Measurements from ENCODE around the gene MICAL3. TPM values are rescaled to one million over a fixed set of nuclear protein-coding genes. Genes with fewer than 3 reads are reported as not detected.

The MICAL3 gene
- total RNA-seq, 1 donor from 2014 or later, result 33.6 TPM

DNA sequence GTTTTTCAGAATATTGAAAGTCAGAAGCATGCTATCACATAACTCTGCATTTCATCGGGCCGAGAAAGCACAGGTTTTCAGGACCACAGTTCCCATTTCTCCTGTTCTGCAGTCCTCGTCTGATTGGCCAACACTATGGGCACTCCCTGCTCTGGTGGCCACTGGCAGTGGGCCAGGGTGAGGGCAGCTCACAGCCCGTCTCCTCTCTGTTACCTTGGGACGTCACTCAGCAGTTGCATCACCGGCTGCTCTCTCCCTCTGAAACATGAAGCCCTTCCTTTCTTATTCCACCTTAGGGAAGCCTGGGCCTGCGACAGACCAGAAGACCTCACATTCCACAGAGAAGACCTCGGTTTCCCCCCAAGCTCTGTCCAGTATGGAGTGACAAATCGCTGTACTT, 11.4 kb upstream of the MICAL3 start:
- Mint-ChIP-seq H3K27me3 (ENCODE audit: insufficient read depth, low read depth) (peaks cover 7% of the 10 kb centered on the region), H3K4me3 (no peak overlapping the region), H3K4me1 (no peaks in the 10 kb centered on the region), H3K36me3 (no peaks in the 10 kb centered on the region), H3K27ac (no peak overlapping the region), H3K9me3 (no peaks in the 10 kb centered on the region)
- no peak overlapping the region for H3K4me3 ChIP-seq
- no peak overlapping the region for H3K27ac ChIP-seq
- no peaks in the 10 kb centered on the region for H3K4me1 ChIP-seq
- no peaks in the 10 kb centered on the region for H3K27me3 ChIP-seq
- H3K36me3 ChIP-seq, result no peaks in the 10 kb centered on the region
- H3K4me2 ChIP-seq, result no peak overlapping the region
- H4K20me1 ChIP-seq (ENCODE audit: low read depth), result no peaks in the 10 kb centered on the region
- H2AFZ ChIP-seq (replicated peaks), result no peak overlapping the region
- DNase-seq (ENCODE audit: low spot score), result no peak
- no peaks in the 10 kb centered on the region for H3K79me2 ChIP-seq (ENCODE audit: low read depth)
- TF ChIP-seq EZH2 (IDR thresholded peaks at IDR 0.05) (no peak), EZH2phosphoT487 (IDR thresholded peaks at IDR 0.05) (no peak), CTCF (IDR thresholded peaks at IDR 0.05) (no peak)
- no peaks in the 10 kb centered on the region for H3K9me3 ChIP-seq (ENCODE audit: low read depth)
- no peak overlapping the region for H3K9ac ChIP-seq
- H3F3A ChIP-seq (ENCODE audit: low read depth), result no peaks in the 10 kb centered on the region

- no peaks in the 10 kb centered on the region for H3F3A ChIP-seq (ENCODE audit: low read depth)
- no peaks in the 10 kb centered on the region for H3K79me2 ChIP-seq (ENCODE audit: low read depth)
- peaks cover 8% of the 10 kb centered on the region for H3K27me3 ChIP-seq
- H3K9me3 Mint-ChIP-seq, result no peaks in the 10 kb centered on the region
- H3K36me3 ChIP-seq, result no peaks in the 10 kb centered on the region
- no peaks in the 10 kb centered on the region for H4K20me1 ChIP-seq (ENCODE audit: low read depth)
- no peak overlapping the region for H3K27ac ChIP-seq
- no peak overlapping the region for H3K4me2 ChIP-seq
- no peaks in the 10 kb centered on the region for H3K4me1 ChIP-seq
- no peaks in the 10 kb centered on the region for H3K9me3 ChIP-seq (ENCODE audit: low read depth)
- H3K36me3 Mint-ChIP-seq, result no peaks in the 10 kb centered on the region
- DNase-seq (ENCODE audit: low spot score), result no peak
- no peak overlapping the region for H3K4me3 Mint-ChIP-seq
- TF ChIP-seq EZH2phosphoT487 (IDR thresholded peaks at IDR 0.05) (no peak), CTCF (IDR thresholded peaks at IDR 0.05) (no peak), EZH2 (IDR thresholded peaks at IDR 0.05) (no peak)
- no peaks in the 10 kb centered on the region for H3K4me1 Mint-ChIP-seq
- H3K9ac ChIP-seq, result no peak overlapping the region
- H3K27ac Mint-ChIP-seq, result no peak overlapping the region
- H2AFZ ChIP-seq (replicated peaks), result no peak overlapping the region
- peaks cover 7% of the 10 kb centered on the region for H3K27me3 Mint-ChIP-seq (ENCODE audit: insufficient read depth, low read depth)
- no peak overlapping the region for H3K4me3 ChIP-seq
Observed at GRCh38 chr22:18034076-18034475, 9.7 kb upstream of the MICAL3 start.

DNA sequence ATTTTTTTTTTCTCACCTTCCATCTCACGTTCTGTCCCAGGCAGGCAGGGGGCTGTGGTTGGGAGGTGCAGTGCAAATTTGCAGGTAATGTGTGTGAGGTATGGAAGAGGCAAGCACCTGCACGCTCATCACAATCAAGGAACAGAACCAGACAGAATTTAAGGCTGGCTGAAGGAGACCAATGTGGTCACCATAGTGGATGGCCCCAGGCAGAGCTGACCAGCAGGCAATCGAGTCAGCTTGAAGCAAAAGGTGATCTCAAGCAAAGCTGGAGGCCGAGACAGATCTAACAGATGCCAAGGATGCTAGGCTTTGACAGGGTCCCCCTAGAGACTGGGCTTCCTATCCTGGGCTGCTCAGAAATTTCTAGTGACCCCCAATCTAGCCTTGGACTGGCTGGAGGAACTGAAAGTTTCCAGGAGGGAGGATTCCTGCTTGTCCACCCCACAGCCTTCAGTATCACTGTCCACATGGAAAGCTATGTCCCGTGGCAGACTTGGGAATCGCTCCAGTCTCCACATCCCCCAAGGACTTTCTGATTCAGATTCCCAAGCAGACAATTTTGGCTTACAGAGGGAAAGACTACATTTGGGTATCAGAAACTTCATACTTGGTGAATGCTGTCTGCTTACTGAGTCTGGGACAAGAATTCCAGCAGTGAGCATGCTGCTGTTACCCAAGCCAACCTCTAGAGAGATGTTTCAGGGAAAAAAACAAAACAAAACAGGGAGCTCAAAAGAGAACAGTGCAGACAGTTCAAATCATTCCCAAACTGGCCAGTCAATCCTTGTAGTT, 9.0 kb upstream of the MICAL3 start:
- DNase-seq (ENCODE audit: low spot score), result no peak
- peaks cover 7% of the 10 kb centered on the region for H3K27me3 Mint-ChIP-seq (ENCODE audit: insufficient read depth, low read depth)
- H3K36me3 Mint-ChIP-seq, result no peaks in the 10 kb centered on the region
- TF ChIP-seq CTCF (IDR thresholded peaks at IDR 0.05) (no peak), EZH2phosphoT487 (IDR thresholded peaks at IDR 0.05) (no peak), EZH2 (IDR thresholded peaks at IDR 0.05) (no peak)
- Histone ChIP-seq H3K9me3 (ENCODE audit: low read depth) (no peaks in the 10 kb centered on the region), H3F3A (ENCODE audit: low read depth) (no peaks in the 10 kb centered on the region), H3K4me1 (no peaks in the 10 kb centered on the region), H3K9ac (no peak overlapping the region), H3K27me3 (peaks cover 13% of the 10 kb centered on the region), H3K4me3 (no peak overlapping the region), H4K20me1 (ENCODE audit: low read depth) (no peaks in the 10 kb centered on the region), H2AFZ (replicated peaks) (no peak overlapping the region), H3K4me2 (no peak overlapping the region), H3K27ac (no peak overlapping the region), H3K36me3 (no peaks in the 10 kb centered on the region), H3K79me2 (ENCODE audit: low read depth) (no peaks in the 10 kb centered on the region)
- no peaks in the 10 kb centered on the region for H3K4me1 Mint-ChIP-seq
- no peaks in the 10 kb centered on the region for H3K9me3 Mint-ChIP-seq
- no peak overlapping the region for H3K27ac Mint-ChIP-seq
- no peak overlapping the region for H3K4me3 Mint-ChIP-seq

Data from neural progenitor cell (in vitro differentiated cells).